ENCODE data around the gene IL6R. TPM values are rescaled to one million over a fixed set of nuclear protein-coding genes. Genes with fewer than 3 reads are reported as not detected.

The IL6R gene
- total and polyA plus RNA-seq, 4 experiments from 2014 or later = 54.6 to 106 (median 86.9) TPM

- no peaks in the 10 kb centered on the region for H3K9me3 ChIP-seq (ENCODE audit: control insufficient read depth in 1 of 2, low read length in 2 of 2)
- H3K27me3 ChIP-seq (ENCODE audit: insufficient read depth, low read length) = no peaks in the 10 kb centered on the region
- ChIA-PET CTCF (ENCODE audit: partially characterized antibody) (interaction anchor here (1.1 to 1.5 kb wide), 2 partner anchors 10 to 95 kb away, joined by 4 to 7 read pairs; no protein-coding TSS in a partner anchor), POLR2A (ENCODE audit: partially characterized antibody) (interaction anchor here (1.2 to 20.0 kb wide), 3 partner anchors 10 to 22 kb away, joined by 4 to 324 read pairs (median 17); partner anchors contain the start of gene IL6R)
- Mint-ChIP-seq H3K4me1 (peaks cover 33 to 79% (median 57%) of the 10 kb centered on the region in 4 donors), H3K36me3 (peaks cover 46 to 54% of the 10 kb centered on the region in 2 donors), H3K27ac (peak overlapping the region; percentile 2 to 93 (median 80)), H3K27me3 (no peaks in the 10 kb centered on the region), H3K4me3 (peak overlapping the region in 1 of 8 donors; percentile 11), H3K9me3 (no peaks in the 10 kb centered on the region)
- no peak overlapping the region for H3K4me3 ChIP-seq (ENCODE audit: low read length in 2 of 2)
- peaks cover 38% of the 10 kb centered on the region for H3K36me3 ChIP-seq (ENCODE audit: insufficient read depth, low read length)
- peaks cover 81% of the 10 kb centered on the region for H3K4me1 ChIP-seq (ENCODE audit: insufficient read depth, low read length)
- intact Hi-C loops (cut with micrococcal nuclease) = no loop called here
- no peak for DNase-seq
- H3K27ac ChIP-seq (ENCODE audit: low read depth, low read length) = no peak overlapping the region
Observed at GRCh38 chr1:154429841-154430611, 24.9 kb downstream of the IL6R start.

GRCh38 chr1:154430903-154431302 lies 25.8 kb downstream of the IL6R start:
- peak overlapping the region in 4 of 8 donors; percentile 27 to 53 (median 34) for H3K4me3 Mint-ChIP-seq
- ChIA-PET POLR2A (ENCODE audit: partially characterized antibody) (interaction anchor here (0.8 to 20.0 kb wide), 5 partner anchors 7 to 32 kb away, joined by 3 to 324 read pairs (median 5); partner anchors contain the start of gene IL6R), CTCF (ENCODE audit: partially characterized antibody) (interaction anchor here (1.1 to 1.9 kb wide), 3 partner anchors 11 to 96 kb away, joined by 4 to 7 read pairs (median 7); no protein-coding TSS in a partner anchor)
- H3K4me1 Mint-ChIP-seq = peaks cover 29 to 70% (median 51%) of the 10 kb centered on the region in 4 donors
- DNase-seq = no peak
- intact Hi-C loops (cut with micrococcal nuclease) = no loop called here
- no peaks in the 10 kb centered on the region for H3K27me3 Mint-ChIP-seq
- no peaks in the 10 kb centered on the region for H3K9me3 Mint-ChIP-seq
- Histone ChIP-seq H3K9me3 (ENCODE audit: control insufficient read depth in 1 of 2, low read length in 2 of 2) (no peaks in the 10 kb centered on the region), H3K36me3 (ENCODE audit: insufficient read depth, low read length) (peaks cover 46% of the 10 kb centered on the region), H3K27ac (ENCODE audit: low read depth, low read length) (no peak overlapping the region), H3K4me3 (ENCODE audit: low read length in 2 of 2) (no peak overlapping the region), H3K27me3 (ENCODE audit: insufficient read depth, low read length) (no peaks in the 10 kb centered on the region), H3K4me1 (ENCODE audit: insufficient read depth, low read length) (peaks cover 73% of the 10 kb centered on the region)
- H3K36me3 Mint-ChIP-seq = peaks cover 44 to 59% of the 10 kb centered on the region in 2 donors
- H3K27ac Mint-ChIP-seq = peak overlapping the region in 6 of 7 donors; percentile 2 to 93 (median 82)

GRCh38 chr1:154431586-154432373 lies 26.6 kb downstream of the IL6R start:
- peaks cover 65% of the 10 kb centered on the region for H3K4me1 ChIP-seq (ENCODE audit: insufficient read depth, low read length)
- no peaks in the 10 kb centered on the region for H3K27me3 Mint-ChIP-seq
- peaks cover 54% of the 10 kb centered on the region for H3K36me3 ChIP-seq (ENCODE audit: insufficient read depth, low read length)
- H3K27me3 ChIP-seq (ENCODE audit: insufficient read depth, low read length) = no peaks in the 10 kb centered on the region
- H3K9me3 Mint-ChIP-seq = no peaks in the 10 kb centered on the region
- H3K4me3 Mint-ChIP-seq = peak overlapping the region in 7 of 8 donors; percentile 31 to 77 (median 60)
- ChIA-PET CTCF (ENCODE audit: partially characterized antibody) (interaction anchor here (0.7 to 1.9 kb wide), 6 partner anchors 12 to 761 kb away, joined by 3 to 7 read pairs (median 3); no protein-coding TSS in a partner anchor), POLR2A (ENCODE audit: partially characterized antibody) (interaction anchor here (1.0 to 20.0 kb wide), 6 partner anchors 8 to 34 kb away, joined by 3 to 324 read pairs (median 11); partner anchors contain the start of gene IL6R)
- H3K4me1 Mint-ChIP-seq = peaks cover 27 to 69% (median 48%) of the 10 kb centered on the region in 4 donors
- no peaks in the 10 kb centered on the region for H3K9me3 ChIP-seq (ENCODE audit: control insufficient read depth in 1 of 2, low read length in 2 of 2)
- H3K4me3 ChIP-seq (ENCODE audit: low read length in 2 of 2) = no peak overlapping the region
- DNase-seq = no peak
- H3K36me3 Mint-ChIP-seq = peaks cover 49 to 66% of the 10 kb centered on the region in 2 donors
- intact Hi-C loops (cut with micrococcal nuclease) = no loop called here
- H3K27ac ChIP-seq (ENCODE audit: low read depth, low read length) = peak overlapping the region; percentile 19
- peak overlapping the region; percentile 2 to 93 (median 83) for H3K27ac Mint-ChIP-seq

GRCh38 chr1:154433161-154433764 lies 28.1 kb downstream of the IL6R start:
- DNase-seq = no peak
- H3K27ac ChIP-seq (ENCODE audit: low read depth, low read length) = peak overlapping the region; percentile 19
- ChIA-PET POLR2A (ENCODE audit: partially characterized antibody) (interaction anchor here (1.0 to 20.0 kb wide), 3 partner anchors 13 to 30 kb away, joined by 4 to 324 read pairs (median 22); partner anchors contain the start of gene IL6R), CTCF (ENCODE audit: partially characterized antibody) (no interaction called here)
- Mint-ChIP-seq H3K4me3 (peak overlapping the region in 1 of 8 donors; percentile 31), H3K27me3 (no peaks in the 10 kb centered on the region), H3K36me3 (peaks cover 49 to 71% of the 10 kb centered on the region in 2 donors), H3K4me1 (peaks cover 25 to 62% (median 43%) of the 10 kb centered on the region in 4 donors), H3K9me3 (no peaks in the 10 kb centered on the region), H3K27ac (peak overlapping the region; percentile 51 to 85 (median 75))
- no peak overlapping the region for H3K4me3 ChIP-seq (ENCODE audit: low read length in 2 of 2)
- H3K36me3 ChIP-seq (ENCODE audit: insufficient read depth, low read length) = peaks cover 55% of the 10 kb centered on the region
- no peaks in the 10 kb centered on the region for H3K9me3 ChIP-seq (ENCODE audit: control insufficient read depth in 1 of 2, low read length in 2 of 2)
- intact Hi-C loops (cut with micrococcal nuclease) = no loop called here
- peaks cover 56% of the 10 kb centered on the region for H3K4me1 ChIP-seq (ENCODE audit: insufficient read depth, low read length)
- no peaks in the 10 kb centered on the region for H3K27me3 ChIP-seq (ENCODE audit: insufficient read depth, low read length)

GRCh38 chr1:154434346-154435085 lies 29.4 kb downstream of the IL6R start:
- Histone ChIP-seq H3K9me3 (ENCODE audit: control insufficient read depth in 1 of 2, low read length in 2 of 2) (no peaks in the 10 kb centered on the region), H3K4me3 (ENCODE audit: low read length in 2 of 2) (no peak overlapping the region), H3K27me3 (ENCODE audit: insufficient read depth, low read length) (no peaks in the 10 kb centered on the region), H3K27ac (ENCODE audit: low read depth, low read length) (no peak overlapping the region), H3K36me3 (ENCODE audit: insufficient read depth, low read length) (peaks cover 53% of the 10 kb centered on the region), H3K4me1 (ENCODE audit: insufficient read depth, low read length) (peaks cover 60% of the 10 kb centered on the region)
- DNase-seq = no peak
- CTCF ChIA-PET (ENCODE audit: partially characterized antibody) = interaction anchor here (0.9 to 1.0 kb wide), 2 partner anchors 15 to 31 kb away, joined by 3 read pairs; no protein-coding TSS in a partner anchor
- Mint-ChIP-seq H3K36me3 (peaks cover 52 to 73% of the 10 kb centered on the region in 2 donors), H3K27me3 (no peaks in the 10 kb centered on the region), H3K4me3 (no peak overlapping the region), H3K9me3 (no peaks in the 10 kb centered on the region), H3K4me1 (peaks cover 28 to 60% (median 48%) of the 10 kb centered on the region in 4 donors), H3K27ac (peak overlapping the region in 6 of 7 donors; percentile 21 to 75 (median 62))
- intact Hi-C loops (cut with micrococcal nuclease) = no loop called here
- POLR2A ChIA-PET (ENCODE audit: partially characterized antibody) = interaction anchor here (1.3 to 3.7 kb wide), 3 partner anchors 14 to 83 kb away, joined by 3 to 22 read pairs (median 6); no protein-coding TSS in a partner anchor

- no peak overlapping the region for H3K27ac ChIP-seq (ENCODE audit: low read depth, low read length)
Observed at GRCh38 chr1:154435599-154436200, 30.6 kb downstream of the IL6R start.

More at GRCh38 chr1:154435599-154436200, 30.6 kb downstream of the IL6R start:
- Mint-ChIP-seq H3K36me3 (peaks cover 45 to 69% of the 10 kb centered on the region in 2 donors), H3K4me1 (peaks cover 32 to 60% (median 46%) of the 10 kb centered on the region in 4 donors), H3K27ac (peak overlapping the region in 2 of 7 donors; percentile 23 to 60), H3K9me3 (no peaks in the 10 kb centered on the region), H3K4me3 (no peak overlapping the region), H3K27me3 (no peaks in the 10 kb centered on the region)
- H3K4me1 ChIP-seq (ENCODE audit: insufficient read depth, low read length) = peaks cover 61% of the 10 kb centered on the region
- intact Hi-C loops (cut with micrococcal nuclease) = no loop called here
- H3K27me3 ChIP-seq (ENCODE audit: insufficient read depth, low read length) = no peaks in the 10 kb centered on the region
- H3K36me3 ChIP-seq (ENCODE audit: insufficient read depth, low read length) = peaks cover 41% of the 10 kb centered on the region
- DNase-seq = no peak
- POLR2A ChIA-PET (ENCODE audit: partially characterized antibody) = interaction anchor here (0.7 to 13.3 kb wide), 5 partner anchors 15 to 85 kb away, joined by 3 to 145 read pairs (median 6); partner anchors contain the start of gene IL6R
- no peaks in the 10 kb centered on the region for H3K9me3 ChIP-seq (ENCODE audit: control insufficient read depth in 1 of 2, low read length in 2 of 2)
- H3K4me3 ChIP-seq (ENCODE audit: low read length in 2 of 2) = no peak overlapping the region
- CTCF ChIA-PET (ENCODE audit: partially characterized antibody) = interaction anchor here (0.9 kb wide), 1 partner anchor 16 kb away, joined by 3 read pairs; no protein-coding TSS in a partner anchor

Measured in CD4-positive, alpha-beta memory T cell (primary cell).